ENCODE data around the gene SPG7. TPM values are rescaled to one million over a fixed set of nuclear protein-coding genes. Genes with fewer than 3 reads are reported as not detected.
A peak's percentile ranks its signal among the peaks of the same experiment; 100 is the strongest.

Gene SPG7
- total and polyA plus RNA-seq, 9 of the 15 experiments (the other 6 are each of a cell fraction or from before 2014, with no cell fraction given): 5.8 to 89.1 (median 49.4) TPM

DNA sequence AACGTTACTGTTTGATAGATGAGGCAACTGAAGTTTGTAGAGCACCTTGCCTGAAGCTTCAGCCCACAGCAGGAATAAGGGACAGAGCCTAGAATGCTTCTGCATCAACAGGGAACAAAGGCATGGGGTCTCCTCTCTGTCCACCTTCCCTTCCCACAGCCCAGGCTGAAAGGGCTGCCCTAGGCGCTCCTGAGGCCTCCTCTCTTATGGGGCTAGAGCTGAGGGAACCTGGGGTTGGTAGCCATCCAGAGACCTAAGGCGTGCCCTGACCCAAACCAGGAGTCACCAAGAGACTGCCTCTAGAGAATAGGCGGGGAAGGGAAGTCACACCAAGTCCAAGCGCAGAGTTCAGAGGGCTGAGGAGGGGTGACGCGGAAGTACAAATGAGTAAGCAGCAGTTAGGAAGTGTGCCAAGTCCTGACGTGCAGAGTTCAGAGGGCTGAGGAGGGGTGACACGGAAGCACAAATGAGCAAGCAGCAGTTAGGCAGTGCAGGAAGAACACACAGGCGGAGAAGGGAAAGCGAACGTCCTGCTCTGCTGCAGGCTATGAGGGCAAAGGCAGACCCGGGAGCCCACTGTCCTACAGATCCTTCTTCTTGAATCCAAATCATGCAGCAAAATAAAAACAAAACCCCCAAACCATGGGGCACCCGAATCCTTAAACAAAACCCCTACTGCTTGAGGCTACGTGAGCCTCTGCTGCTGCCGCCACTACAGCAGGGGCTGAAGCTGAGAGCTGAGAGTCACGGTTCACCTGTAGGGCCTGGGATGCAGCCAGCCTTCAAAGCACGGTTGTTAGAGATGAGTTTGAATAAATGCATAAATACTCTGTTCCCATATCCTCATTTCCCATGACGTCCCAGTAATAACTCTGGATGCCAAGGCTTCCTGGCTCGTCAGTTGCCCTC, 2.7 kb upstream of the SPG7 start (continued):
- TF ChIP-seq, protein P1, sequence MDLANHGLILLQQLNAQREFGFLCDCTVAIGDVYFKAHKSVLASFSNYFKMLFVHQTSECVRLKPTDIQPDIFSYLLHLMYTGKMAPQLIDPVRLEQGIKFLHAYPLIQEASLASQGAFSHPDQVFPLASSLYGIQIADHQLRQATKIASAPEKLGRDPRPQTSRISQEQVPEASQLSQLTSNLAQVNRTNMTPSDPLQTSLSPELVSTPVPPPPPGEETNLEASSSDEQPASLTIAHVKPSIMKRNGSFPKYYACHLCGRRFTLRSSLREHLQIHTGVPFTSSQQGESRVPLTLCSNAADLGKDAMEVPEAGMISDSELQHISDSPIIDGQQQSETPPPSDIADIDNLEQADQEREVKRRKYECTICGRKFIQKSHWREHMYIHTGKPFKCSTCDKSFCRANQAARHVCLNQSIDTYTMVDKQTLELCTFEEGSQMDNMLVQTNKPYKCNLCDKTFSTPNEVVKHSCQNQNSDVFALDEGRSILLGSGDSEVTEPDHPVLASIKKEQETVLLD (IDR thresholded peaks at IDR 0.05): 0 out of 2 replicates have a peak, but pooled peaks have one; percentile 75
- TF ChIP-seq SUPT5H (IDR thresholded peaks at IDR 0.05): peak; percentile 95
- peak; percentile 39; the same call in 1 of the 2 replicates for TF ChIP-seq NCOR1 (IDR thresholded peaks at IDR 0.05)
- TF ChIP-seq ARID2 (IDR thresholded peaks at IDR 0.05): no peak
- peak in 1 of 2 experiments; percentile 39; a peak in 1 of 4 replicates for TF ChIP-seq NONO (IDR thresholded peaks at IDR 0.05; ENCODE audit: low read depth in 2 of 2, low read length in 1 of 2)
- no peak for TF ChIP-seq SAFB2 (IDR thresholded peaks at IDR 0.05; ENCODE audit: borderline replicate concordance, low read depth, low read length, severe bottlenecking)
- TF ChIP-seq ZNF24 (IDR thresholded peaks at IDR 0.05): no peak
- no peak for TF ChIP-seq POLR3A (IDR thresholded peaks at IDR 0.05; ENCODE audit: borderline replicate concordance, extremely low read depth, insufficient read depth, insufficient read length)
- TF ChIP-seq ZNF436 (CRISPR knock-in tag; IDR thresholded peaks at IDR 0.05): no peak
- no peak for TF ChIP-seq KLF13 (tag; IDR thresholded peaks at IDR 0.05; ENCODE audit: borderline replicate concordance, low read depth)
- TF ChIP-seq GABPB2 (CRISPR knock-in tag; conservative IDR thresholded peaks at IDR 0.05): no peak
- TF ChIP-seq BHLHE40 (IDR thresholded peaks at IDR 0.05; ENCODE audit: low read length): peak; percentile 80
- TF ChIP-seq, protein P2, sequence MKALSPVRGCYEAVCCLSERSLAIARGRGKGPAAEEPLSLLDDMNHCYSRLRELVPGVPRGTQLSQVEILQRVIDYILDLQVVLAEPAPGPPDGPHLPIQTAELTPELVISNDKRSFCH (CRISPR knock-in tag; IDR thresholded peaks at IDR 0.05): no peak
- TF ChIP-seq, protein P2 (tag; IDR thresholded peaks at IDR 0.05): 0 out of 2 replicates have a peak, but pooled peaks have one; percentile 39
- 0 out of 2 replicates have a peak, but pooled peaks have one; percentile 39 for TF ChIP-seq ZNF589 (CRISPR knock-in tag; IDR thresholded peaks at IDR 0.05; ENCODE audit: low read depth)
- no peak for TF ChIP-seq TCF3 (CRISPR knock-in tag; IDR thresholded peaks at IDR 0.05)
- no peak for TF ChIP-seq E2F3 (CRISPR knock-in tag; IDR thresholded peaks at IDR 0.05)
- TF ChIP-seq, protein P3, sequence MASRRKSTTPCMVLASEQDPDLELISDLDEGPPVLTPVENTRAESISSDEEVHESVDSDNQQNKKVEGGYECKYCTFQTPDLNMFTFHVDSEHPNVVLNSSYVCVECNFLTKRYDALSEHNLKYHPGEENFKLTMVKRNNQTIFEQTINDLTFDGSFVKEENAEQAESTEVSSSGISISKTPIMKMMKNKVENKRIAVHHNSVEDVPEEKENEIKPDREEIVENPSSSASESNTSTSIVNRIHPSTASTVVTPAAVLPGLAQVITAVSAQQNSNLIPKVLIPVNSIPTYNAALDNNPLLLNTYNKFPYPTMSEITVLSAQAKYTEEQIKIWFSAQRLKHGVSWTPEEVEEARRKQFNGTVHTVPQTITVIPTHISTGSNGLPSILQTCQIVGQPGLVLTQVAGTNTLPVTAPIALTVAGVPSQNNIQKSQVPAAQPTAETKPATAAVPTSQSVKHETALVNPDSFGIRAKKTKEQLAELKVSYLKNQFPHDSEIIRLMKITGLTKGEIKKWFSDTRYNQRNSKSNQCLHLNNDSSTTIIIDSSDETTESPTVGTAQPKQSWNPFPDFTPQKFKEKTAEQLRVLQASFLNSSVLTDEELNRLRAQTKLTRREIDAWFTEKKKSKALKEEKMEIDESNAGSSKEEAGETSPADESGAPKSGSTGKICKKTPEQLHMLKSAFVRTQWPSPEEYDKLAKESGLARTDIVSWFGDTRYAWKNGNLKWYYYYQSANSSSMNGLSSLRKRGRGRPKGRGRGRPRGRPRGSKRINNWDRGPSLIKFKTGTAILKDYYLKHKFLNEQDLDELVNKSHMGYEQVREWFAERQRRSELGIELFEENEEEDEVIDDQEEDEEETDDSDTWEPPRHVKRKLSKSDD (conservative IDR thresholded peaks at IDR 0.05; ENCODE audit: low read length): no peak
- TF ChIP-seq ZSCAN32 (CRISPR knock-in tag; IDR thresholded peaks at IDR 0.05): no peak
- TF ChIP-seq KHSRP (IDR thresholded peaks at IDR 0.05): no peak; the same call in 1 of the 2 replicates
